Brain microvascular endothelial cell (primary cell): ENCODE measurements around the gene SEC24A.
A peak's percentile ranks its signal among the peaks of the same experiment; 100 is the strongest.
"Not testable (repeated sequence)": the region's sequence is repeated elsewhere in the genome, so short reads cannot be mapped to it uniquely, and the experiment has no call there.

ENCODE experiments used
- DNase-seq: peaks from one replicate; pipeline ENCODE4 v3.0.0-alpha.2; 2020
- H3K27ac ChIP-seq: fragments of 250-450 bp; sonication (Bioruptor Pico); 2 replicates; pipeline ENCODE4 v1.5.1; 2020; ENCODE audit warnings: mild to moderate bottlenecking, moderate library complexity
- H3K27me3 ChIP-seq: fragments of 250-450 bp; sonication (Bioruptor Pico); replicated peaks from 2 replicates; pipeline ENCODE4 v1.5.1; 2020; ENCODE audit warnings: mild to moderate bottlenecking
- H3K36me3 ChIP-seq: fragments of 250-450 bp; sonication (Bioruptor Pico); replicated peaks from 2 replicates; pipeline ENCODE4 v1.5.1; 2020; ENCODE audit warnings: mild to moderate bottlenecking
- H3K4me3 ChIP-seq: 2 replicates; pipeline ENCODE4 v1.5.1; 2011; ENCODE audit warnings: low read depth, mild to moderate bottlenecking, control low read depth, low read length, moderate library complexity
- in situ Hi-C: cut with HindIII; loops from 2 replicates; pipeline ENCODE4 v1.10.0; 2017; ENCODE audit warnings: low sequenced_read_pairs, low pct_ligation_motif_present
- TF ChIP-seq, protein P1 (sequence below): IDR thresholded peaks from 2 replicates; pipeline ENCODE4 v1.5.1; 2011; ENCODE audit warnings: low read depth, mild to moderate bottlenecking, moderate library complexity, low read length, control low read depth, inconsistent platforms; ENCODE audit errors: missing control alignments

The SEC24A gene

DNA sequence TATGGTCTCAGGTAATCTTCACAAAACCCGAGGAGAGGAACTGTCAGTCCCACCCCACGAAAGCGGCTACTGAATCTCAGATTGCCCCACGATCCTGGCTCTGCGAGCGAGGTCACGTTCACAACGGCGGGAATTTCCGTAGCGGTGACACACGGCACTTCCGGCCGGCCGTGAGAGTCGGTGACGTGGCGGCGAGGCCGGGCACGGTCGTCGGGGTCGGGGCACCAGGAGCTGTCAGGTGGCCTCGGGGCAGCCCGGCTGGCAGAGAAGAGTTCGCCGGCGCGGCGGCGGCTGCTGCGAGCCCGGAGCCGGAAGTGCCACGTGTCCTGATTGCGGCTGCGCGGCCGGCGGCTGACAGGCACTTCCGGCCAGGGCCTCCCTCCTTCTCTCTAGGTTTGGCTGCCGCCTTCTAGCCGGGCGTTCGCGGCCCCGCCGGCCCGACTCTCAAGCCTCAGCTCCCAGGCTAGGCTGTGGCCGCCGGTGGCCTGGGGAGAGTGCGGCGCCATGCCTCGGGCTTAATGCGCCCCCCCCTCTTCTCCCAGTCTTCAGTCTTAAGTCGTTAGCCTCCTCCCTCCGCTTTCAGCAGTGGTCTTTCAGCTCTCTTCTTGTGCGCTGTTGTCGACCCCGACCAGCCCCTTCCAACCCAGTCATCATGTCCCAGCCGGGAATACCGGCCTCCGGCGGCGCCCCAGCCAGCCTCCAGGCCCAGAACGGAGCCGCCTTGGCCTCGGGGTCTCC, at the start of gene SEC24A:
SEC24A (plus strand) TSS at position 361 of the 738 bp plus-strand sequence; CDS start at position 653, 292 bp downstream.
- in situ Hi-C loops, result no loop called here
- Histone ChIP-seq H3K27me3 (no peaks in the 10 kb centered on the region), H3K4me3 (peak within 1 kb of the TSS; percentile 99)

DNA sequence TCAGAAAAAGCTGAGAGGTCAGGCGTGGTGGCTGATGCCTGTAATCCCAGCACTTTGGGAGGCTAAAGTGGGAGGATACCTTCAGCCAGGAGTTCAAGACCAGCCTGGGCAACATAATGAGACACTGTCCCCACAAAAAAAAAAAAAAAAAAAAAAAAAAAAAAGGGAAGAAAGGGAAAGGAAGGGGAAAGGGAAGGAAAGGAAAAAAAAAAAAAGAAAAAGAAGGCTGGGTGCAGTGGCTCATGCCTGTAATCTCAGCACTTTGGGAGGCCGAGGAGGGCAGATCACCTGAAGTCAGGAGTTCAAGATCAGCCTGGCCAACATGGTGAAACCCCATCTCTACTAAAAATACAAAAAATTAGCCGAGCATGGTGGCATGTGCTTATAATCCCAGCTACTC, 48.8 kb upstream of the SEC24A start:
- DNase-seq, H3K4me3 ChIP-seq, H3K36me3 ChIP-seq, H3K27me3 ChIP-seq, in situ Hi-C loops, H3K27ac ChIP-seq: not testable (repeated sequence)

More for the DNA sequence above, at the start of gene SEC24A:
- TF ChIP-seq, protein P1, sequence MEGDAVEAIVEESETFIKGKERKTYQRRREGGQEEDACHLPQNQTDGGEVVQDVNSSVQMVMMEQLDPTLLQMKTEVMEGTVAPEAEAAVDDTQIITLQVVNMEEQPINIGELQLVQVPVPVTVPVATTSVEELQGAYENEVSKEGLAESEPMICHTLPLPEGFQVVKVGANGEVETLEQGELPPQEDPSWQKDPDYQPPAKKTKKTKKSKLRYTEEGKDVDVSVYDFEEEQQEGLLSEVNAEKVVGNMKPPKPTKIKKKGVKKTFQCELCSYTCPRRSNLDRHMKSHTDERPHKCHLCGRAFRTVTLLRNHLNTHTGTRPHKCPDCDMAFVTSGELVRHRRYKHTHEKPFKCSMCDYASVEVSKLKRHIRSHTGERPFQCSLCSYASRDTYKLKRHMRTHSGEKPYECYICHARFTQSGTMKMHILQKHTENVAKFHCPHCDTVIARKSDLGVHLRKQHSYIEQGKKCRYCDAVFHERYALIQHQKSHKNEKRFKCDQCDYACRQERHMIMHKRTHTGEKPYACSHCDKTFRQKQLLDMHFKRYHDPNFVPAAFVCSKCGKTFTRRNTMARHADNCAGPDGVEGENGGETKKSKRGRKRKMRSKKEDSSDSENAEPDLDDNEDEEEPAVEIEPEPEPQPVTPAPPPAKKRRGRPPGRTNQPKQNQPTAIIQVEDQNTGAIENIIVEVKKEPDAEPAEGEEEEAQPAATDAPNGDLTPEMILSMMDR, result no peak
- Histone ChIP-seq H3K36me3 (peaks cover 6% of the 10 kb centered on the region), H3K27ac (peak within 1 kb of the TSS; percentile 98)
- DNase-seq, result peak; percentile 69

DNA sequence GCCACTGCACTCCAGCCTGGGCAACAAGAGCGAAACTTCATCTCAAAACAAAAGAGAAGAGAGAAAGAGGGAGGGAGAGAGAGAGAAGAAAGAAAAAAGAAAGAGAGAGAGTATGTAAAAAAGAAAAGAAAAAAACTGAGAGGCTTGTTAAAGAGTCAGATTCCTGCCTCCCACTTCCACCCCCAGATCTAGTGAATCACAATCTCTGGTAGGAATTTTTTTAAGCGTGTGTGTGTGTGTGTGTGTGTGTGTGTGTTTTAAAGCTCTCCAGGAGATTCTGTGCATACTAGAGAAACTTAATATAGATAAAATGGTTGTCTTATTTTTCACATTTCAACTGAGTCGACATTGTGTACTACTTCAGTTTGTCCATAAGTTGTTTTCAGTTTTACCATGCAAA, 48.0 kb upstream of the SEC24A start:
- peaks cover 4% of the 10 kb centered on the region for H3K36me3 ChIP-seq
- TF ChIP-seq, protein P1, result no peak
- no peaks in the 10 kb centered on the region for H3K27me3 ChIP-seq
- in situ Hi-C loops, result no loop called here
- no peak overlapping the region for H3K4me3 ChIP-seq
- DNase-seq, result peak; percentile 79
- no peak overlapping the region for H3K27ac ChIP-seq

DNA sequence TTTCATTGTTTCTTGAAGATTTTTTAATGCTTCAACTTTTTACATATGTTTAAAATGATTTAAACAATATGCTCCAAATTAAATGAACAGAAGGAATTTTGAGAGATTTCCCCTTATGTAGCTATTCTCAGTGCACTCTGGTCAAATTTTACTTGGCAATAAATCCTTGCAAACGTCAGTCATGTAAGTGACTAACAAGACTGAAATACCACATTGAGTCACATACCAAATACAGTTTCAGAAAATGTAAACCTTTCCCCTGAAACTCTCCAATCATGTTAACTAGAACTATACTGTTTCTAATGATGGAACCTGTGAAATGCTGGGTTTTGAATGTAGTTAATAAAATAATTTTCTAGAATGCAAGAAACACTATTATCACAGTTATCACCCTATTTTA, 45.5 kb upstream of the SEC24A start:
- DNase-seq, result no peak
- no peak overlapping the region for H3K4me3 ChIP-seq
- in situ Hi-C loops, result no loop called here
- TF ChIP-seq, protein P1, result no peak
- H3K27me3 ChIP-seq, result no peaks in the 10 kb centered on the region
- H3K36me3 ChIP-seq, result peaks cover 10% of the 10 kb centered on the region
- H3K27ac ChIP-seq, result no peak overlapping the region

DNA sequence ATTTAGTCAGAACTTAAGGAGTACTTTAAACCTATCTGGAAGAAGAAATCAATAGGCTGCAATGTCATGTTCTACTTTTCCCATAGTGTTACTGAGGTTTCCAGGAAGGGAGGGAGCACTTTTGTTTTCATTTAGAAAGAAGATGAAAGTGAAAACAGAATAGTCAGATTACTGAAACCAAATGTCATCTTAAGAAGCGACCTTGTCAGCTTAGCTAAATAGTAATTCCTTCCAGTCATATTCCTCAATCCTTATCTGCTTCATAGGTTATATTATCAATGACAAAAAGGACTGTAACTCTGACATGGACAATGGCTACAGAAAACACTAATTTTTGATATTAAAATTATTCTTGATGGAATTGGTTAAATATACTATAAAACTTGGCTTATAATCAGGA, 43.7 kb upstream of the SEC24A start:
- DNase-seq, result no peak
- peaks cover 16% of the 10 kb centered on the region for H3K36me3 ChIP-seq
- H3K27me3 ChIP-seq, result no peaks in the 10 kb centered on the region
- in situ Hi-C loops, result no loop called here
- TF ChIP-seq, protein P1, result no peak
- H3K27ac ChIP-seq, result no peak overlapping the region
- no peak overlapping the region for H3K4me3 ChIP-seq

DNA sequence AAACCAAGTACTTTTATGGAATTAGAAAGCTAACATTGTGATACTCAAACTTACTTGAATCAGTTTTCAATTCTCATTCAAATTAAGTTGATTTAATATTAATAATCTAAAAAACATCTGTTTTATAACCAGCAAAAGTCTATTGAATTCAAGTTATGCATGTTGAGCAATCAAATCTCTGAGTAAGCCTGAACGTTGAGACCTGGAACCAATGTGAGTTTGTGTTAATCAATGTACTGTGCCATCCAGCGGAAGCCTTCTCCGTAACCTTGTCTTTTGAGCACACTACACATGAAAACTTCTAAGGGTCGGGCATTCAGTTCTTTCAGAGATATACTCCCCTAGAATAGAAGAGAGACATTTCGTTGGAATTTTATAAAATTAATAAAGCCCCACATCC, 41.9 kb upstream of the SEC24A start:
- in situ Hi-C loops, result no loop called here
- TF ChIP-seq, protein P1, result no peak

More for the DNA sequence above, 41.9 kb upstream of the SEC24A start:
- Histone ChIP-seq H3K36me3 (peaks cover 24% of the 10 kb centered on the region), H3K27ac (no peak overlapping the region), H3K27me3 (no peaks in the 10 kb centered on the region), H3K4me3 (no peak overlapping the region)
- no peak for DNase-seq
